HG03571 (cell line): Measurements from ENCODE around the gene RAB20.
"Not testable (repeated sequence)": the region's sequence is repeated elsewhere in the genome, so short reads cannot be mapped to it uniquely, and the experiment has no call there.

Source experiments
- ATAC-seq: cut with Tn5 transposase; IDR thresholded peaks from one replicate; pipeline ENCODE4 v1.9.1; 2021; ENCODE audit not compliant: unreplicated experiment

The RAB20 gene

DNA sequence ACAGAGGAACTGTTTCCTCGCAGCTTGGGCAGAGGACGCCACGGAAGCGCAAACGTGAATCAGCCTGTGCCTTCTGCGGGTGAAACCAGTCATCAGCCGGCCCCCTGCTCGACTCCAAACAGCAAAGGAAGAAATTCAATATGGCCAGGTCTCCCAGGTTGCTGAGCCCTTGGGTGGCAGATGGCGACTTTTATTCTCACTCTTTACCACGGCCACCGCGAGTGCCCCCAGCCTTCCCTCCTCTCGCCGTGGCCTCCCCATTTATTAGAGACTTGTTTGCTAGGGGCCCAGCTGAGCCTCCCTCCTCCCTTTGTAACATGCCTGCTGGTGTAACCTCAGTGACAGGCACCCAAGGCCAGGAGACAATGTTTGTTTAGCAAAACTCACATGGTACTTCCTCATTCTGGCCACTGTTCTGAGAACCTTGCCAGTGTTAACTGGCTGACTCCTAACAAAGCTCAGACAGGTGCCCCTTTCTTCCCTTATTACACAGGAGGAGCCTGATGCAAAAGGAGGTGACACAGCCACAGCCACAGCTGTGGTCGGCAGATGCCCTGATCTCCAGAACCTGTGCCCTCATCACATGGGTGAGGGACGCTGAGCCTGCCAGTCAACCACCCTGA, 5.8 kb downstream of the RAB20 start:
- no peak for ATAC-seq

DNA sequence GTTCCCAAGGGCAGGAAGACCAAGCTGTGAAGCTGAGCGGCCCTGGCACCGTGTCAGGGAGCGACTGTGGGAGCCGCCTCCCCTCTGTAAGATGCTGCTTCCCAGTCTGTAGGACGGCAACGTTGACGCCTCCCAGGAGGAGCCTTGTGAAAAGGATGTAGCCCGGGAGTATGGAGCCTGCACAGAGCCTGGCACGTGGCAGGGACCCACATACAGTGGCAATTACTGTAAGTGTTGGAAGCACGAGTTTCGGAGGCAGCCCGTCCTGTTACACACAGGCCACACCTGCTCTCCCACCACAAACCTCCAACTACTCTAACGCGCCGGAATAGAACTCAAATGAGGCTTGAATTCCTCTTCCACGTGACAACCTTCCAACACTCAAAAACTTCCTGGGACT, 6.6 kb downstream of the RAB20 start:
- no peak for ATAC-seq

GRCh38 chr13:110554227-110554836, 7.2 kb downstream of the RAB20 start:
- no peak for ATAC-seq

GRCh38 chr13:110553417-110553816, 8.1 kb downstream of the RAB20 start:
- no peak for ATAC-seq

GRCh38 chr13:110552767-110553166, 8.8 kb downstream of the RAB20 start:
- no peak for ATAC-seq

- ATAC-seq = no peak
These were observed 10.2 kb downstream of the RAB20 start for GRCh38 chr13:110551284-110551683.

GRCh38 chr13:110549795-110550160, 11.7 kb downstream of the RAB20 start:
- no peak for ATAC-seq

DNA sequence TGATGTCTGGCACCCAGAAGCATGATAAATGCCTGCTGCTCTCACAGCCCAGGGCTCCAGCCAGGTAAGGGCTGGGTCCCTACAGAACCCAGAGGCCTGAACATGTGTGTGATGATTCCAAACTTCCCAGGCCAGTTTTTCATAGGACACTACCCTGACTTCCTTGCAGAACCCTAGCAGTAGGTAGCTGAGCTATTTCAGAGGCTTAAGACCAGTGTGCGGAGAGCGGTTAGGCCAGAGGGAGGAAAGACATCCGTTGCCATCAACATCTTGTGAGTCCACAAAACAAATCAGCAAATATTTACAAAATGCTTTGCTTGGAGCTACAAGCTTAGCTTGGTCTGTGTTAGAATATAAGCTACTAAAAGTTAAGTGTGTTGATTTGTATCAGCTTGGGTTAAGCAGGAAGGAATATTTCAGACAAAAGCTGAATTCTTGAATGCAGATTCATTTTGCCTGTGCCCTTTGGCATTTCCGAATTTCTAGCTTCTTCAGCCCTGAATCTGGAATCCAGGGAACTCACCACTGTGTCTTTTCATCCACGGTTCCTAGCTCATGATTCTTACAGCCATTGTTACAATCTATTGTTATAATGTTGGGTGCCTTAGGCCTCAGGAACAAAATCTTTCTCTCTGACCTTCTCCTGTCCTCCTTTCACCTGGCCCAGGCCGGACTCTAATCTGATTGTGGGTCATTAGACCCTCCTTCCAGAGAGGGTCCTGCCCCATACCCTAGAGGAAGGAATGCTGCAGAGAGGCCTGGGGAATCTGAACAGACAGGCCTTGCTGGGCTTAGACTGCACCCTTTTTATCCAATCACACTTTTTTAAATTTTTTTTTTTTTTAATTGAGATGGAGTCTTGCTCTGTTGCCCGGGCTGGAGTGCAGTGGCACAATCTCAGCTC, 12.4 kb downstream of the RAB20 start:
- no peak for ATAC-seq

- no peak for ATAC-seq
These were observed 14.6 kb downstream of the RAB20 start for GRCh38 chr13:110546926-110547325.

DNA sequence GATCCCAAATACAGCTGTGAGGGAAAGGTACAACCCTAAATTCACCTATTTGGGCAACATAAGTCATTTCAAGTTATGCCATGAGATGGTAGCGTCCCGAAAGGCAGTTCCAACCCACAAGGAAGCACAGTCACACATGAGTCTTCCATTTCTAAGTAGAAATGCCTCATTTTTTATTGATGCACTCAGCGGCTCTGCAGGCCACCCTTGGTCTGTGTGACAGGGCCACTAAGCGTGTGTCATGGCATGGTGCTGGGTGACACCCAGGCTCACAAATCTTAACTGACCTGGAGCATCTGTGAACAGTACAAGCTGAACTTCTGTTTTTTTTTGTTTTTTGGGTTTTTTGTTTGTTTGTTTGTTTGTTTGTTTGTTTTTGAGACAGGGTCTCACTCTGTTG, 15.1 kb downstream of the RAB20 start:
- no peak for ATAC-seq

DNA sequence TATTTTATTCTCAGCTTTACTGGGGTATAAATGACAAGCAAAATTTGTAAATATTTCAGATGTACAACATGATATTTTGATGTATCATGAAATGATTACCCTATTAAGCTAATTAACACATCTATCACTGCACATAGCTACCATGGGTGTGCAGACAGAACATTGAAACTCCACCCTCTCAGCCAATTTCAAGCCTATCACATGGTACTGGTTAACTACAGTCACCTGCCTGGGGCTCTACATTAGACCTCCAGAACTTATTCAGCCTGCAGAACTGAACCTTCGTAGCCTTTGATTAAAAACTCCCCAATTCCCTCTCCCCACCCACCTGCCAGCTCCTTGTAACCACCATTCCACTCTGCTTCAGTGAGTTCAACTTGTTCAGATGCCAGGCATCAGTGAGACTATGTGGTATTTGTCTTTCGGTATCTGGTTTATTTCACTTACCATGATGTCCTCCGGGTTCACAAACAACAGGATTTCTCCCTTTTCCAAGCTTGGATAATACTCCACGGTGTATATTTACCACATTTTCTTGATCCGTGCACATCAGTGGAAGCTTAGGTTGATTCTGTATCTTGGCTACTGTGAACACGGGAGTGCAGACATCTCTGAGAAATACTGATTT, 19.2 kb downstream of the RAB20 start:
- no peak for ATAC-seq

- no peak for ATAC-seq
These were observed 20.0 kb downstream of the RAB20 start for GRCh38 chr13:110541526-110541920.

DNA sequence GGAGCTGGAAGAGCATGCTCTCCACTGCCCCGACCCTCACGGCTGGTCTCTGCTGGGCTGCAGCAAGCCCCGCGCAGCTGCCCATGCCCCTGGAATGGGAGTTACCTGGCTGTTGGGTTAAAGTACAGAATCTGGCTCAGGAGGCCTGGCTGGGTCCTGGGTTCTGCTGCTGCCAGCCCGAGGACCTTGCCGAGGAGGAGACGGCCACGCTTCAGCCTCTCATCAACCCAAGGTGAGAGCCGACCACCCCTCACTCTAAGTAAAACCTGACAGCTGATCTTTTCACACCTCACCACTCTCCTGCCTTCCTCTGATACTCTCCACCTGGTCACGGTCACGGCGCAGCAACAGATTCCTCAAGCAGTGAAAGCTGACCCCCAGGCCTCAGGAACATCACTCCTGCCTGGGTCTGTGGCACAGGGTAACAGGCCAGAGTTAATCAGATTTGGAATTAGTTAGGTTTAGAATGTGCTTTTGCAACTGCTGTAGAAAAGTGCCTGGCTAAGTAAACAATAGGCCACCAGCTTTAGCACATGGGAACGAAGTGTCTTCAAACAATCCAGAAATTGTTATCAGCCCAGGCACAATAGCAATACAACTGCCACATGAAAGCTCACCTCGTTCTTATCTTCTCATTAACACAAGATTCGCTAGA, 20.5 kb downstream of the RAB20 start:
- no peak for ATAC-seq

- ATAC-seq = no peak
These were observed 21.6 kb downstream of the RAB20 start for GRCh38 chr13:110539894-110540293.

GRCh38 chr13:110538632-110539031, 22.9 kb downstream of the RAB20 start:
- ATAC-seq = no peak

GRCh38 chr13:110536006-110536693, 25.4 kb downstream of the RAB20 start:
- no peak for ATAC-seq

- no peak for ATAC-seq
These were observed 26.0 kb downstream of the RAB20 start for GRCh38 chr13:110535526-110535925.

DNA sequence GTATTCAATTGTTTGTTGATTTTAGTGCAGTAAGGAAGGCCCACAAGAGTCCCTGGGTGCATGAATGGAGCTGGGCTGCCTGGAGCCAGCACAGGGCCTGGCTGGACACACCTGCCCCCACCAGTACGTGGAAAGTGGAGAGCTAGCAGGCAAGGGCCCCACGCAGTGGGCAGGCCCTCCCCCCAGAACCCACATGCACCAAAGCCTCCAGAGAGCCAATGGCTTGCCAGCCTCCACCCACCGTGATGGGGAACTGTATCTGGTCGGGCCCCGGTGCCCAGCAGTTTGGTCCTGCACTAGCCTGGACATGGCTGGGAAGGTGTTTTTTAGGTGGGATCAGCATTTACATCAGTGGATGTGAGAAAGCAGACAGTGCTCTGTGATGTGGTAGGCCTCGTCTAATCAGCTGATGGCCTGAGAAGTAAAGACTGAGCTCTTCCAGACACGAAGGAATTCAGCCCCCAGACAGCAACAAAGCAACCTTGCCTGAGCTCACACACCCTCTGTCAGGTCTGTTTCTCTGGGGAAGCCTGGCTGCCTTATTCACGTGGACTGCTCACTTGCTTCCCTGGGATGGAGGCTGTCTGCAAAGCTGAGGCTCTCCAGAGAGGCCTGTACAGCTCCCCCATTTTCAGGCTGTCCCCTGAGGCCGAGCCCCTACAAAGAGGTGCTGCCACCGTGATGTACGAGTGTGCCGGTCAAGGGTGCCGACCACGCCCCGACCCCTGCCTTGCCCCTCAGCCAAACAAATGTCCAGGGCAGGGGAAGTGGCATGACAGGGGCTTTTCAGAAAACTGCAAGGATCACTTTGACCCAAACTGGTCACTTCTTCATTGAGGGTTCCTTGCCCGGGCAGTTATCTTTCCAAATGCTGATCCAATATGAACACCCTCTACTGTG, 27.5 kb downstream of the RAB20 start:
- ATAC-seq = no peak

DNA sequence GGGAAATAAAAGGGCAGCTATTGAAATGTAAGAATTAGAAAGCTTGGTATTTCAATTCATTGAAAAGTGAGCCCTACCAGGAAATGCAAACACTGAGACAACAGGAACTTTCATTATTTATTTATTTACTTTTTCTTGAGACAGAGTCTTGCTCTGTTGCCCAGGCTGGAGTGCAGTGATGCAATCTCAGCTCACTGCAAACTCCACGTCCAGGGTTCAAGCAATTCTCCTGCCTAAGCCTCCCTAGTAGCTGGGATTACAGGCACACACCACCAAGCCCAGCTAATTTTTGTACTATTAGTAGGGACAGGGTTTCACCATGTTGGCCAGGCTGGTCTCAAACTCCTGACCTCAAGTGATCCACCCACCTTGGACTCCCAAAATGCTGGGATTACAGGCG, 29.3 kb downstream of the RAB20 start:
- not testable (repeated sequence) for ATAC-seq

- ATAC-seq = no peak
These were observed 29.8 kb downstream of the RAB20 start for GRCh38 chr13:110531671-110532083.
